ENCODE results near the gene P3H3.

- TF ChIP-seq SP2 (tag by site-specific recombination; IDR thresholded peaks at IDR 0.05) (no peak), CTCF (tag by site-specific recombination; IDR thresholded peaks at IDR 0.05) (no peak), YY1 (tag by site-specific recombination; IDR thresholded peaks at IDR 0.05) (no peak), ZNF174 (tag by site-specific recombination; IDR thresholded peaks at IDR 0.05) (no peak), ZEB2 (tag by site-specific recombination; IDR thresholded peaks at IDR 0.05) (no peak), ZNF354C (tag by site-specific recombination; IDR thresholded peaks at IDR 0.05; ENCODE audit: borderline replicate concordance, low read depth) (no peak), BCL11A (tag by site-specific recombination; IDR thresholded peaks at IDR 0.05; ENCODE audit: low read depth) (no peak)
- TF ChIP-seq, protein P1, sequence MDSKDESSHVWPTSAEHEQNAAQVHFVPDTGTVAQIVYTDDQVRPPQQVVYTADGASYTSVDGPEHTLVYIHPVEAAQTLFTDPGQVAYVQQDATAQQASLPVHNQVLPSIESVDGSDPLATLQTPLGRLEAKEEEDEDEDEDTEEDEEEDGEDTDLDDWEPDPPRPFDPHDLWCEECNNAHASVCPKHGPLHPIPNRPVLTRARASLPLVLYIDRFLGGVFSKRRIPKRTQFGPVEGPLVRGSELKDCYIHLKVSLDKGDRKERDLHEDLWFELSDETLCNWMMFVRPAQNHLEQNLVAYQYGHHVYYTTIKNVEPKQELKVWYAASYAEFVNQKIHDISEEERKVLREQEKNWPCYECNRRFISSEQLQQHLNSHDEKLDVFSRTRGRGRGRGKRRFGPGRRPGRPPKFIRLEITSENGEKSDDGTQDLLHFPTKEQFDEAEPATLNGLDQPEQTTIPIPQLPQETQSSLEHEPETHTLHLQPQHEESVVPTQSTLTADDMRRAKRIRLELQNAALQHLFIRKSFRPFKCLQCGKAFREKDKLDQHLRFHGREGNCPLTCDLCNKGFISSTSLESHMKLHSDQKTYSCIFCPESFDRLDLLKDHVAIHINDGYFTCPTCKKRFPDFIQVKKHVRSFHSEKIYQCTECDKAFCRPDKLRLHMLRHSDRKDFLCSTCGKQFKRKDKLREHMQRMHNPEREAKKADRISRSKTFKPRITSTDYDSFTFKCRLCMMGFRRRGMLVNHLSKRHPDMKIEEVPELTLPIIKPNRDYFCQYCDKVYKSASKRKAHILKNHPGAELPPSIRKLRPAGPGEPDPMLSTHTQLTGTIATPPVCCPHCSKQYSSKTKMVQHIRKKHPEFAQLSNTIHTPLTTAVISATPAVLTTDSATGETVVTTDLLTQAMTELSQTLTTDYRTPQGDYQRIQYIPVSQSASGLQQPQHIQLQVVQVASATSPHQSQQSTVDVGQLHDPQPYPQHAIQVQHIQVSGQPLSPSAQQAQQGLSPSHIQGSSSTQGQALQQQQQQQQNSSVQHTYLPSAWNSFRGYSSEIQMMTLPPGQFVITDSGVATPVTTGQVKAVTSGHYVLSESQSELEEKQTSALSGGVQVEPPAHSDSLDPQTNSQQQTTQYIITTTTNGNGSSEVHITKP (tag by site-specific recombination; IDR thresholded peaks at IDR 0.05): no peak
Measured at GRCh38 chr12:6861391-6861790, 33.2 kb downstream of the P3H3 start.
